Measurements from ENCODE around the gene DDIT4L. TPM values are rescaled to one million over a fixed set of nuclear protein-coding genes. Genes with fewer than 3 reads are reported as not detected.

The DDIT4L gene
- total and polyA plus RNA-seq, 10 of the 15 experiments (the other 5 are each of a cell fraction or from before 2014, with no cell fraction given) = 0.02 to 0.08 TPM; not detected in 8

DNA sequence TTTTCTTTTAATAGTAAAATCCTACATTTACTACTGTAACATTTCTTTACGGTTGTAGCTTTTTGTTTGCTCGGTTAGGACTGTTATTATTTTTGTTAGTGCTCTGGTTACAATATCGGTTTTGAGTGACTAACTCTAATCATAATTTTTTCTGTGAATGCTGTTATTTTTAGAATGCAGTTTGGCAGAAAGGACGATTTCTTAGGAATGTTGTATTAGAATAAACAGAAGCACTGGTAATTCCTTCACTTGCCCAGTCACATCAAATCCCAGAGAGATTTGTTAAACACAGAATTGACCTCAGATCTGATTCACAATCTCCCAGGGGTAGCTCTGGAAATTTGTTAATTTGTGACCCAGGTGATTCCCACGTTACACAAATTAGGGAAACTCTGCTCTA, 21.7 kb downstream of the DDIT4L start:
- Histone ChIP-seq H3K36me3 (ENCODE audit: control insufficient read depth in 2 of 2, insufficient read depth in 2 of 2, low read length in 1 of 2) (no peaks in the 10 kb centered on the region), H2AFZ (ENCODE audit: control insufficient read depth, low read depth, low read length) (no peak overlapping the region), H3K4me1 (ENCODE audit: control insufficient read depth, insufficient read depth, low read length) (no peaks in the 10 kb centered on the region), H4K20me1 (ENCODE audit: control insufficient read depth, insufficient read depth) (no peaks in the 10 kb centered on the region), H3K27ac (ENCODE audit: control insufficient read depth, insufficient read depth) (no peak overlapping the region), H3K4me2 (ENCODE audit: control insufficient read depth, insufficient read depth) (no peak overlapping the region), H3K79me2 (ENCODE audit: control insufficient read depth, insufficient read depth, low read length) (no peaks in the 10 kb centered on the region), H3K9me3 (replicated peaks; ENCODE audit: control insufficient read depth, insufficient read depth, low read length) (no peaks in the 10 kb centered on the region; the same call in 2 of the 3 replicates), H3K9ac (ENCODE audit: control insufficient read depth, insufficient read depth, low read length) (no peak overlapping the region), H3K4me3 (no peak overlapping the region), H3K27me3 (replicated peaks in 1 of 2; ENCODE audit: control insufficient read depth in 2 of 2, insufficient read depth in 2 of 2, low read length in 1 of 2) (no peaks in the 10 kb centered on the region)
- ChIA-PET SMC1A (ENCODE audit: uncharacterized antibody, unreplicated experiment) (no interaction called here), POLR2A (interaction anchor here (1.3 kb wide), 1 partner anchor 9 kb away, joined by 3 read pairs; no protein-coding TSS in a partner anchor), CTCF (interaction anchor here (1.3 to 1.7 kb wide), 3 partner anchors 69 to 74 kb away, joined by 3 to 4 read pairs (median 3); no protein-coding TSS in a partner anchor), RAD21 (ENCODE audit: unreplicated experiment) (no interaction called here)
- WGBS (ENCODE audit: insufficient coverage, insufficient replicate concordance, low lambda C conversion rate, missing lambda C conversion rate) = 37% methylated on average over 5 of the region's 5 CpGs
- in situ Hi-C loops (cut with MboI) = no loop called here
- DNase-seq (ENCODE audit: low read depth, low spot score) (no peak), FAIRE-seq (no peak), ATAC-seq (no peak)
- no TSS peak for BruUV-seq (replicated peaks)
- intact Hi-C loops (cut with micrococcal nuclease; ENCODE audit: unreplicated experiment) = no loop called here
- no peak for TF ChIP-seq ZNF384 (IDR thresholded peaks at IDR 0.05; ENCODE audit: borderline replicate concordance, low read depth, low read length)
- TF ChIP-seq MYC (IDR thresholded peaks at IDR 0.05; ENCODE audit: insufficient read depth, insufficient read length, insufficient replicate concordance, low read length, severe bottlenecking) = no peak
- TF ChIP-seq, protein P1, sequence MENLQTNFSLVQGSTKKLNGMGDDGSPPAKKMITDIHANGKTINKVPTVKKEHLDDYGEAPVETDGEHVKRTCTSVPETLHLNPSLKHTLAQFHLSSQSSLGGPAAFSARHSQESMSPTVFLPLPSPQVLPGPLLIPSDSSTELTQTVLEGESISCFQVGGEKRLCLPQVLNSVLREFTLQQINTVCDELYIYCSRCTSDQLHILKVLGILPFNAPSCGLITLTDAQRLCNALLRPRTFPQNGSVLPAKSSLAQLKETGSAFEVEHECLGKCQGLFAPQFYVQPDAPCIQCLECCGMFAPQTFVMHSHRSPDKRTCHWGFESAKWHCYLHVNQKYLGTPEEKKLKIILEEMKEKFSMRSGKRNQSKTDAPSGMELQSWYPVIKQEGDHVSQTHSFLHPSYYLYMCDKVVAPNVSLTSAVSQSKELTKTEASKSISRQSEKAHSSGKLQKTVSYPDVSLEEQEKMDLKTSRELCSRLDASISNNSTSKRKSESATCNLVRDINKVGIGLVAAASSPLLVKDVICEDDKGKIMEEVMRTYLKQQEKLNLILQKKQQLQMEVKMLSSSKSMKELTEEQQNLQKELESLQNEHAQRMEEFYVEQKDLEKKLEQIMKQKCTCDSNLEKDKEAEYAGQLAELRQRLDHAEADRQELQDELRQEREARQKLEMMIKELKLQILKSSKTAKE (IDR thresholded peaks at IDR 0.05; ENCODE audit: low read depth, poor library complexity, severe bottlenecking) = no peak
- TF ChIP-seq, protein P2, sequence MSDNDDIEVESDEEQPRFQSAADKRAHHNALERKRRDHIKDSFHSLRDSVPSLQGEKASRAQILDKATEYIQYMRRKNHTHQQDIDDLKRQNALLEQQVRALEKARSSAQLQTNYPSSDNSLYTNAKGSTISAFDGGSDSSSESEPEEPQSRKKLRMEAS (IDR thresholded peaks at IDR 0.05; ENCODE audit: low read depth, low read length) = no peak
- no peak for TF ChIP-seq BHLHE40 (IDR thresholded peaks at IDR 0.05; ENCODE audit: borderline replicate concordance in 1 of 2, low read depth in 2 of 2, low read length in 1 of 2)
- TF ChIP-seq PAX8 (IDR thresholded peaks at IDR 0.05) = no peak
- TF ChIP-seq LARP7 (IDR thresholded peaks at IDR 0.05) = no peak
